Adipose tissue (tissue), 3 donors: ENCODE data around the gene SYT1. TPM values are rescaled to one million over a fixed set of nuclear protein-coding genes. Genes with fewer than 3 reads are reported as not detected.
"Not testable (repeated sequence)": the region's sequence is repeated elsewhere in the genome, so short reads cannot be mapped to it uniquely, and the experiment has no call there.

Experiments used
- H3K27ac ChIP-seq: one replicate; pipeline ENCODE4 v1.5.1; 2013; ENCODE audit warnings: low read depth, low read length
- WGBS, 3 donors: extraction: QIAGEN DNeasy Blood & Tissue Kit; methylation state at CpG; one replicate each; pipeline ENCODE4 v1.1.7; 2013; 5-methylcytosine and 5-hydroxymethylcytosine counted together
- polyA plus RNA-seq, 3 donors: library from polyadenylated mRNA; stranded (reverse); fragments of 200-250 nt; gene quantifications; one replicate each; pipeline ENCODE4 v1.2.3, GENCODE V29; 2013
- donor health status: healthy with polysubstance abuse.
- donor health status: Bipolar disorder and iron deficiency.
- donor health status: healthy.

The SYT1 gene
- polyA plus RNA-seq, 3 donors, result 0.10 to 0.59 (median 0.22) TPM

DNA sequence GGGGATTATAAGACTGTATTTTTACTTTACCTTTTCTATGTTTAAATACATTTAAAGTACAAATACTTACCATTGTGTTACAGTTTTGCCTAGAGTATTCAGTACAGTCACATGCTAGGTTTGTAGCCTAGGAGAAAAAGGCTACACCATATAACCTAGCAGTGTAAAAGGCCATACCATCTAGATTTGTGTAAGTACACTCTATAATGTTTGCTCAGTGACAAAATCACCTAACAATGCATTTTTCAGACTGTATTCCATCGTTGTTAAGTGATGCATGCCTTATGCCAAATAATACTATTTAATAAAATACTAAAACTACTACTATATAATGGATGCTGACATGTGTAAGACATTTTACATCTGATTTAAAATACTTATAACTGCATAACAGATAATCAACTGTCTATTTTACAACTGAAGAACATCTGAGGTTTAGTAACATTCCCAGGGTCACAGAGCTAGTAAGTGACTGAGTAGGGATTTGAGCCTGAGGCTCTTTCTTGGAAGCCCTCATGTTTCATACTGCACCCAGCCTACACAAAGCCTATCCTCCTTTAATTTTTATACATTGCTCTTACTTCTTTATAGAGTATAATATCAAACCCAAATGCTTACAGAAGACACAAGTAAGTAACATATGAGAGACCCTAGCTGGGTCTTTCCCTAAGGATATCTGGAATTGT, 296.8 kb downstream of the SYT1 start:
- WGBS, 3 donors, result 34 to 64% (median 63%) methylated on average over 1 of the region's 1 CpG
- H3K27ac ChIP-seq, result no peak overlapping the region

GRCh38 chr12:79162147-79162772, 297.7 kb downstream of the SYT1 start:
- no peak overlapping the region for H3K27ac ChIP-seq
- WGBS, 3 donors, result 55 to 81% (median 70%) methylated on average over 3 of the region's 3 CpGs

DNA sequence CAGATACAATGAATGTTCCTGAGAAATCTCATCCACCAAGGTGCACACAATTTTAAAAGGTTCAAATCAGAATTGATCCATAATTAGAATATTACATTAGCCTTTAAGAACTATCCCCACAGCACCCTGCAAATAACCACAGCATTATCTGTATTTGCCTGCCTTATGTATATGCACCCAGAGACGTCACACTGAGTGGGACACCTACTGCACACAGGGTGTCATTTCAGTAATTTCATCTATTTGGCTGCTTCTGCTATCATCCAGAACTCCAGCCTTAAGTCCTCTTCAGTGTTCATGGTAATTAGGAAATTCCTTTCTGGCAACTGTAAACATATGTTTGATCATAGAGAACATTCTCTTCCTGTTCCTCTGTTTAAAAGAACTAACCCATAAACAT, 298.4 kb downstream of the SYT1 start:
- no peak overlapping the region for H3K27ac ChIP-seq
- 56 to 85% (median 82%) methylated on average over 1 of the region's 1 CpG for WGBS, 3 donors

DNA sequence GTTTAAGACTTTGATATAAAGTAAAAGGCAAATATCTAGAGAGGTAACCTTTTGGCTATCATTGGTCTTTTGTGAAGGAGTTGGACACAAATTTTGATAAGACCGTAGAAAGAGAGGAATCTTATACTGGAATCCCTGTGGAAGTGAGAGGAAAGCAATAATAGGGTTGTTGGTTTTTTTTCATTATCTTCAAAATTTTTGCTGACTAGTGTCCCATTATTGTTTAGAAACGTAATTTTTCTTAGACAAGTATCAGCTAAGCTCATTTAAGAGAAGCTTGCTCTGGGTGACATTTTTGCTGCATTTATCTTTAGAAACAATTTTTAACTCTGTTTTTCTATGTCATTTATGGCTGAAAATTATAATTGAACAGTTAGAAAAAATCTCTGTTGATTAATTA, 300.3 kb downstream of the SYT1 start:
- WGBS, 3 donors, result 71% methylated on average over 2 of the region's 2 CpGs
- no peak overlapping the region for H3K27ac ChIP-seq

DNA sequence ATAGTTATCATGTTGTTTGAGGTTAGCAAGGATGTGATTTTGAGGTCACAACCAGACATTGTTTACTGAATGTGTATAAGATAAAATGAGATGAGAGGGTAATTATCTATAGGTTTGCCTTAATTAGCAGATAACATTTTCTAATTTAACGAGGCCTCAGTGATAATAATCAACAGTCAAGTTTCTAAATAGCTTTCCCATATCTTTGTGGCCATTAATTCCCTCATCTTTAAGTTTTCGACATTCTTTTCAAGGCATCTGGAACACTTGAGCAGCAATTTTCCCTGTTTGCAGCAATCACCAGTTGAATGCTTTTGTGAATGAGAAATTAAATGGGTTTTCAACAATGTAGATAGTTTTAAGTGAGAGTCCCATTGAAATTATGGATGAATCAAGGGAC, 304.1 kb downstream of the SYT1 start:
- H3K27ac ChIP-seq, result no peak overlapping the region
- WGBS, 3 donors, result 57 to 81% (median 77%) methylated on average over 2 of the region's 2 CpGs

- 6 to 9% (median 7%) methylated on average over 1 of the region's 1 CpG for WGBS, 3 donors
- no peak overlapping the region for H3K27ac ChIP-seq
Measured at GRCh38 chr12:79174626-79175025, 310.1 kb downstream of the SYT1 start.

DNA sequence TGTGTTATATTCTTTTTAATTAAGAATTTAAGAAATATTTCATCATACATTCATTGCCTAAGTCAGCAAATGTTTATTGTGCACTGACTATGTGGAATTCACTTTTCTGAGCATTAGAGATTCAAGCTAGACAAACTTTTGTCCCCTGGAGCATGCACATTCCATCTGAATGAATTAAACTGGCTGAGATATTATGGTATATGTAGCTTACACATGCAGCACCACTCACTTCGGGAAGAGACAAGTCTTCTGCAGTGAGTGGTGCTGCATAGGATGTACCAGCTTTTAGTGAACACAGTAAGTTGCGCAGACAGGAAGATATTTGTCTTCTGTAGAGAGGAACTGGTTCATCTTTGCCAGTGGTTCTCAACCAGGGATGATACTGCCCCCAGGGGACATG, 318.4 kb downstream of the SYT1 start:
- 77 to 92% (median 89%) methylated on average over 2 of the region's 2 CpGs for WGBS, 3 donors
- no peak overlapping the region for H3K27ac ChIP-seq

DNA sequence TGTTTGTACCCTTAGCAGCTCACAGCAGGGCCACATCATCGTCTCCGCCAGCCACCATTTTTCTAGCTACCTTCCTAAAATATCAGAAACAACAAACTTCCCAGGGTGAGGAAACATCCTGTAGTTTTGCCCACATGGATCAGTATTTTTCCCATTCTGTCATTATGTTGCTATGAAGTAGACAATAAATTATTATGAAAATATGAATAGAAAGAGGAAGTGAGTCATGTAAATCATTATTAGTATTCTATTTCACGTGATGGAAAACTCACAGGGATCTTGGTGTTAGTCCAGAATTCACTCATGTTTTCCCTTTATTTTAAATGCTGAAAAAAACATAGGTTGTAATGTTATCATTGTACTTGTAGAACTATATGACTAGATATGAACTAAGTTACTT, 319.4 kb downstream of the SYT1 start:
- WGBS, 3 donors, result 58 to 66% (median 59%) methylated on average over 3 of the region's 3 CpGs
- H3K27ac ChIP-seq, result no peak overlapping the region

DNA sequence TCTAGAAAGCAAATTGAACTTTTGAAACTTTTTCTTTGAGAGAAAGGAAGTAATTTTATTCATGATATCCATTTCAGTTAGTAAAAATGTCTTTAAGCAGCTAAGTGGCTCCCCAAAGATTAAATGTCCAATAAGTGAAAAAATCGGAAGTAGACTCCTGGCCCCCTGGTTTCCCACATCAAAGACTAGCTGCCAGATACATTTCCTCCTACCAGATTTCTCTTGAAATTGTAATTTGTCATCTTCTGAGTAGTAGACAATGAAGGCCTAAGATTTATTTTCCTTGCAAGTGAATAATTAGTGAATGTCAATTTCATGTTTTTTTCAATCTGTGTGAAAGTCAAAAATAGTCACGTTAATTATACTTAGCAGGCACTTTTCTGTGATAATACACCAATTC, 321.9 kb downstream of the SYT1 start:
- 38 to 75% (median 73%) methylated on average over 2 of the region's 2 CpGs for WGBS, 3 donors
- H3K27ac ChIP-seq, result no peak overlapping the region

DNA sequence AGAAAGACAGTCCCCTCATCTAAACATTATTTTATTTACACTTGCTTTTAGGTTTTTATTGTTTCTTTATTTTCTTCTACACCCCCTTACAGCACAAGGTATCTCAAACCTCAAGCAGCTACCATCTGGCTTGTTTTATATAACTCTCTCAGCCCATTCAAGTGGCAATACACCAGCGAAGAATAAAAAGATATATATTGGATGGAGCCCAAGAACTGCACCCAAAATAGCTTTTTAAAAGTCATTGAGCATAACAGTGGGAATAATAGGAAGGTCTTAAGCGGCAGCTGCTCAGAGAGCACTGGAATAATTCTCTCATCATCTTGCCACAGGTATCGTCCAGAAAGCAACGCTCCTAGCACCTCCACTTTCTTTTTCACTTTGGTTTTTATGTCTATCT, 322.5 kb downstream of the SYT1 start:
- H3K27ac ChIP-seq, result no peak overlapping the region
- WGBS, 3 donors, result 62 to 69% (median 67%) methylated on average over 4 of the region's 4 CpGs

DNA sequence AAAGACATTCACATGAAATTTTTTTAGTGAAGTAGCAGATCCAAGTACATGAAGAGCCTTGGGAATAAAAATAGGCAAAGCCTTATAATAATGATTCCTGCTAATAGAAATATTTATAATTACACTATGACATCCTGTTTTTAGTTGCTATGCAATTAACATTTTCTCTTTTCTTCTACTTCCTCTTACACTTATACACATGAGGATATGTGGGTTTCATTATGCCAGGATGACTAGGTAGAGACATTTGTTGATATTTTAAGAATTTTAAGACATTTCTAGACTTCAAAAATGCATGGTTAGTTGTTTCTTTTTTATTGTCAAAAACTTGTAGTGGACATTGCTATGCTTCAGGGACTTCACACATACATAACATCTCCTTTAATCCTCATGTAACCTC, 326.8 kb downstream of the SYT1 start:
- no peak overlapping the region for H3K27ac ChIP-seq

GRCh38 chr12:79194595-79194994, 330.0 kb downstream of the SYT1 start:
- WGBS, 3 donors, result 55 to 81% (median 64%) methylated on average over 3 of the region's 3 CpGs
- H3K27ac ChIP-seq, result no peak overlapping the region

DNA sequence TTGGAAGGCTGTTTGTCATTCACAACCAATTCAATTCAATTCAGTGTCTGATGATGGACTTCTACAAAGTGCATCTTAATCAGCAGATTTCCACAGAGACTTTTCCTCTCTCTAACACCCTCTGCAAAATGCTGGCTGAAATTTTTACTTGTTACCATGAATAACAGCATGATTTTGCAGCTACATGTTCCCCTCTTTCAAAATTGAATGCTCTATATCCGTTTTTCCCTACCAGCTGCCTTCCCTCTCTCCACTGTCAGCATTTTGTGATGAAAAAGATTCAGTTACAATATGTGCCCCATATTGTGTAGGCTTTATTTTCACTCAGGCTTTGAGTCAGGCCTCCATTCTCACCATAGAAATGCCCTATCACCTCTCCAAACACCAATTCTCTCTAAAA, 334.6 kb downstream of the SYT1 start:
- 30 to 77% (median 66%) methylated on average over 1 of the region's 1 CpG for WGBS, 3 donors
- H3K27ac ChIP-seq, result no peak overlapping the region

DNA sequence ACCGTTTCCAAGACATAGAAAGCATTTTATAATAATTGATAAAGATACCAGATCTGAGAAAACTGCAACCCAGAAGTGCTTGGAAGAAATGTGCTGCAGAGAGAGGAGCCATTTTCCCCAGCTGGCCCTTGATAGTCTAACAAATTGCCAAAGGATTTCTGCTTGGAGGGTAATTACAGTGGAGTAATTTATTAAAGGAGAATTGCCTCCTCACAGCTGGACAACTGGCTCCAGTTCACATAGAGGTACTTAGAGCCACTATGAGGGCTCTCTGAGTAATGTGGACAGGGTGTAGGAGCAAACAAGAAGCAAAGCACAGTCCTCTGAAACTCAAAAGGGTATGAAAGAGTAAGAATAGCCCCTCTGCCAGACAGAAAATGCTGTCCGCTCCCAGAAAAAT, 335.6 kb downstream of the SYT1 start:
- H3K27ac ChIP-seq, result no peak overlapping the region
- 58 to 76% (median 75%) methylated on average over 2 of the region's 2 CpGs for WGBS, 3 donors

DNA sequence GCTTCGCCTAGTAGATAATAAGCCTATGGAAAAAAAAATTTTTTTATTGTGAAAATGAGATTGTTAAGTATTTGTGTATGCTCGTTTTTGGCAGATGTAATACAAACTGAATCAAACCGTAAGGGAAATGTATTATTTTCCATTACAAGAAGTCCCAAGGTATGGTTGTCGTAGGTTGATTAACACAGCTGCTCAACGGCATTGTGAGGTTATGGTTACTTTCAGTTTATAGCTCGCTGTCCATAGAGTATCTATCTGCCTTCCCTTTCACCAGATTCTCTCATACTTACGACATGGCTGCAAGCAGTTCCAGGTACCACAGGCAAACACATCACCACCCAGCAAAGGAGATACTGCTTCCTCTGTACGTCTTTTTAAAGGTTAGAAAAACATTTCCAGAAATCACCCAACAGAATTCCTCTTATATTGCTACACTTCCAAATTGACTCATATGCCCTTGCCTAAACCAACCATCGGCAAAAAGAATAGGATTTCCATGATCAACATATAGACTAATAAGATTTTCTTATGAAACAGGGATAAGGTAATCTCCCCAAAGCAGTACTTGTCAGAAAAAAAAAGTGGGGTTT, 338.6 kb downstream of the SYT1 start:
- 79 to 89% (median 88%) methylated on average over 9 of the region's 9 CpGs for WGBS, 3 donors
- no peak overlapping the region for H3K27ac ChIP-seq

DNA sequence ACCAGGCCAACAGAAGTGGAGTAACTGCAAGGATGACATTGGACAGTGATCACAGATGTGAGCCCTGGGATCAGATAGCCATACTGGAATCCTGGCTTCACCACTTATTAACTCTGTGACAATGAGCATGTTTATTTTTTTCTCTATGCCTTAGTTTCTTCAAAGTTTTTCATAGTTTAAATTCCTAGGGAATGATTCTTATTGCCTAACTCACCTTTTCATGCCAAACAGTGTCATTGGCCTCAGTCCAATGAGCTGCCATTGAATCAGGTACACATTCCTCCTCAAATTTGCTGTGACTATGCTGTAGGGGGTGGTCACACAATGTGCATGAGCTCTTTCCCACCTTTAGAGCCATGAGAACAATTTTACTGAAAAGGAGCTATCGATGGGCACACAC, 342.3 kb downstream of the SYT1 start:
- WGBS, 3 donors, result 93 to 97% (median 96%) methylated on average over 1 of the region's 1 CpG
- no peak overlapping the region for H3K27ac ChIP-seq

GRCh38 chr12:79210403-79210802, 345.8 kb downstream of the SYT1 start:
- not testable (repeated sequence) for H3K27ac ChIP-seq
- 91 to 97% (median 94%) methylated on average over 3 of the region's 3 CpGs for WGBS, 3 donors

DNA sequence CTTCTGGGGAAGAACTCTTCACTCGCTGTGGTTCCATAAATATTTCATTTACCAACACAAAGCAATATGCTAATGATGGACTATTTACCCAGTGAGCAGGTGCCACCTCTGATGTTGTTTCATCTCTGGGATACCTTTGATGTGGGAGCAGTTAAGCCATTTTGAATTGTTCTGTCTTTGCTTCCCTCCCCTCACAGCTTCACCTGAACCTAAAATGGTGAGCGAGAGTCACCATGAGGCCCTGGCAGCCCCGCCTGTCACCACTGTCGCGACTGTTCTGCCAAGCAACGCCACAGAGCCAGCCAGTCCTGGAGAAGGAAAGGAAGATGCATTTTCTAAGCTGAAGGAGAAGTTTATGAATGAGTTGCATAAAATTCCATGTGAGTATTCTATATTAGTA, 352.7 kb downstream of the SYT1 start:
- H3K27ac ChIP-seq, result no peak overlapping the region
- WGBS, 3 donors, result 39 to 78% (median 67%) methylated on average over 6 of the region's 6 CpGs

GRCh38 chr12:79223210-79223609, 358.6 kb downstream of the SYT1 start:
- no peak overlapping the region for H3K27ac ChIP-seq
- WGBS, 3 donors, result 92% methylated on average over 1 of the region's 1 CpG

DNA sequence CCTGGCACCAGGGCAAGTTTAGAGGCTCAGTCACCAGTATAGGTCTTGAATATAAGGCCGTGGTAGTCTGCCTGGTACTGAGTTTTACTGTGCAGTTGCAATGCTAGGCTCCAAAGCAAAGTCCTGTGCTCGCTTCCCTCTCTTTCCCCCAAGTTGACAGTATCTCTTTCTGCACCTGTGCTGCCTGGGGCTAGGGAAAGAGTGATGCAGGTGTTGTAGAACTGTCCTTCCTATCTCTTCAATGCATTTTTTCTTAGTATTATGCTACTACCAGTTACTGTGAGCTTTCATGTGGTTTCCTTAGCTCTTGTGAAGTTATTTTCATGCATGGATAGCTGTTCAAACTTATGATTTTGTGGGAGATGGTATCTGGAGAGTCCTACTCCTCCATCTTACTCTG, 359.2 kb downstream of the SYT1 start:
- H3K27ac ChIP-seq, result no peak overlapping the region
- WGBS, 3 donors, result 65 to 85% (median 81%) methylated on average over 2 of the region's 2 CpGs
